ENCODE measurements around the gene ENTPD2.

ENTPD2 gene

DNA sequence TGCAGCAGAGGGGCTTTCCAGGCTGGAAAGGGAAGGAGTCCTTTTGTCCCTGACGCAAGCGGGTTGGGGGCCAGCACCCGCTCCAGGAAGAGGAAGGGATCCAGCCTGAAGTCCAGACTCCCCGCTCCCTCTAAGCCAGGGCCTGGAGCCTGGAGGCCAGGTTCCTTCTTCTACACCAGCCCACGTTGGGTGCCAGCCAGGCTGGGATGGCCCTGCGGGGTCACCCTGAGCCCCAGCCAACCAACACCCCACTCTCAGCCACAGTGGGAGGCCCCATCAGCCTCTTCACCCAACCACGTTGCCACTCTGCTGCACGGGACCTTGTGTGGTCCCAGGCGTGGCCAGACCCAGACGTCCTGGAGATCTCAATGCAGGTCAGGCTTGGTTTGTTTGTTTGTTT is 21.0 kb downstream of the ENTPD2 start:
- no peak overlapping the region for H3K4me3 ChIP-seq (ENCODE audit: low read length)
- DNase-seq (ENCODE audit: low read depth): no peak
- no peak for TF ChIP-seq CTCF (IDR thresholded peaks at IDR 0.05; ENCODE audit: insufficient read depth, low read depth, low read length, missing control alignments)

- no peak for TF ChIP-seq CTCF (IDR thresholded peaks at IDR 0.05; ENCODE audit: insufficient read depth, low read depth, low read length, missing control alignments)
- H3K4me3 ChIP-seq (ENCODE audit: low read length): no peak within 1 kb of the TSS
- no peak for DNase-seq (ENCODE audit: low read depth)
Observed at GRCh38 chr9:137031904-137032640, 21.8 kb downstream of the ENTPD2 start, which contains the start of gene FUT7. Gene FUT7 (minus strand): TSS chr9:137032088. CDS start chr9:137031991, 97 bp downstream.

- no peak for DNase-seq (ENCODE audit: low read depth)
- H3K4me3 ChIP-seq (ENCODE audit: low read length): no peak overlapping the region
- TF ChIP-seq CTCF (IDR thresholded peaks at IDR 0.05; ENCODE audit: insufficient read depth, low read depth, low read length, missing control alignments): no peak
Observed at GRCh38 chr9:137030538-137031527, 23.0 kb downstream of the ENTPD2 start.

DNA sequence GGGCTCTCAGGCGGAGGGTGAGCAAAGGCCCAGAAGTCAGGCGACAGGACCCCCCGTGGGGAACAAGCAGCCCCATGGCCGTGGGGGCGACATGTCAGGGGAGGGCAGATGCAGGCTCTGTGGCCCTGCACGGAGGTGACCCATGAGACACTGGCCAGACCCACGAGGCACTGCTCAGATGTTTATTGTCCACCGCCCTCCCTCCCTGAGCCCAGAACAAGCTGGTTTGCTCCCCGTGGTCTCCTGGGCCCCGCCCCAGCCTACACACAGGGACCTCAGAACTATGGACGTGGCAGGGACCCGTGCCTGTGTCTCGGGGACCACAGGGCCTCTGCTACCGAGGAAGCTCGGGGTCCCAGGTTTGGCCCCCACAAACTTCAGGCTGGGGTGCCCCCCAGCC is 23.9 kb downstream of the ENTPD2 start:
- H3K4me3 ChIP-seq (ENCODE audit: low read length): no peak overlapping the region
- TF ChIP-seq CTCF (IDR thresholded peaks at IDR 0.05; ENCODE audit: insufficient read depth, low read depth, low read length, missing control alignments): no peak
- no peak for DNase-seq (ENCODE audit: low read depth)

GRCh38 chr9:137029058-137029936 is 24.6 kb downstream of the ENTPD2 start:
- H3K4me3 ChIP-seq (ENCODE audit: low read length): peak overlapping the region; percentile 56
- peak; percentile 59 for DNase-seq (ENCODE audit: low read depth)
- peak; percentile 90 for TF ChIP-seq CTCF (IDR thresholded peaks at IDR 0.05; ENCODE audit: insufficient read depth, low read depth, low read length, missing control alignments)
